DMS53 treated with DMSO at 0.1 percent for 48 hours (cell line): ENCODE results near the gene UMODL1.
"Not testable (repeated sequence)": the region's sequence is repeated elsewhere in the genome, so short reads cannot be mapped to it uniquely, and the experiment has no call there.

Source experiments
- DNase-seq: peaks from one replicate; lab custom pipeline; 2025; ENCODE audit not compliant: unreplicated experiment; lab: John Stamatoyannopoulos, UW

The UMODL1 gene

GRCh38 chr21:42113926-42114409 lies 42.9 kb downstream of the UMODL1 start:
- DNase-seq = no peak

DNA sequence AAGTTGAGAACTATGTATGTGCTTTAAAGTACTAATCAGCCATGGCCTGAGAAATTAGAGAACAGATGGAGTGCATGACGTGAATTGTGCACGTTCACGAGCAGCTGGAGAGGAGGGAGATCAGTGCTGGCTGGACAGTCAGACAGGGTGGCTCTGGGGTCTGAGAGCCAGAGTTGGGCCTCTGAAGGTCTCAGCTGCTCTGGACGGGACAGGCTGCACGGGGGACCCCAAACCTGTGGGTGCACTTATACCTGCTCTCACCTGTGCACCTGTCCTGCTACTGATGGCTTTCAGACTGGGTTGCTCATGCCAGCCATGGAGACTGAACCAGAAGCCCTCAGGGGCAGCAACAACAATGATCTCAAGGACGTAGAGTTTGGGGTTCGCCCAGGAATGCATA lies 43.5 kb downstream of the UMODL1 start:
- DNase-seq = no peak

DNA sequence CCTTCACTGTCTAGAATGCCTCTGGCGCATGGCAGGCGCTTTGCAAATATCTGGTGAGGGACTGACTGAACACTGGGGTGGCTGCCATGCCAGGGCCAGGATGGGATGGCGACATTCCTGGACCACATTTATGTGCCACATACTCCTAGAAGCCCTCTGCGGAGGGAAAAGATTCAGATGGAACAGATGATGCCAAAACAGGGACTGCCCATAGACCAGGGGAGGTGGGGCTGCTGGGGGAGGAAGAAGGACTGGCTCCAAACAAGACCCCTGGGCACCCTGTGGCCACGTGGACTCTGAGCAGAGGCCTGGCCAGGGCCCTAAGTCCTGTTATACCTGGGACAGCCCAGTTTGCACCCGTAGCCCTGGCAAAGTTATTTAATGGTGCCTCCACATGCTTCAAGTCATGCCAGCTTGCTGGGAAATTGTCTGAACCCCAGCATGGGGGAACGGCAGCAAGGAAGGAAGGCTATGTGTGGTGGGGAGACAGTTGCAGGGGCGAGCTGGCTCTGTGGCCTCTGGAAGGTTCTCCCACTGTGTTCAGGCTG lies 44.1 kb downstream of the UMODL1 start:
- no peak for DNase-seq

GRCh38 chr21:42116551-42116950 lies 45.4 kb downstream of the UMODL1 start:
- DNase-seq = not testable (repeated sequence)

GRCh38 chr21:42117229-42117966 lies 46.3 kb downstream of the UMODL1 start:
- DNase-seq = peak; percentile 53

DNA sequence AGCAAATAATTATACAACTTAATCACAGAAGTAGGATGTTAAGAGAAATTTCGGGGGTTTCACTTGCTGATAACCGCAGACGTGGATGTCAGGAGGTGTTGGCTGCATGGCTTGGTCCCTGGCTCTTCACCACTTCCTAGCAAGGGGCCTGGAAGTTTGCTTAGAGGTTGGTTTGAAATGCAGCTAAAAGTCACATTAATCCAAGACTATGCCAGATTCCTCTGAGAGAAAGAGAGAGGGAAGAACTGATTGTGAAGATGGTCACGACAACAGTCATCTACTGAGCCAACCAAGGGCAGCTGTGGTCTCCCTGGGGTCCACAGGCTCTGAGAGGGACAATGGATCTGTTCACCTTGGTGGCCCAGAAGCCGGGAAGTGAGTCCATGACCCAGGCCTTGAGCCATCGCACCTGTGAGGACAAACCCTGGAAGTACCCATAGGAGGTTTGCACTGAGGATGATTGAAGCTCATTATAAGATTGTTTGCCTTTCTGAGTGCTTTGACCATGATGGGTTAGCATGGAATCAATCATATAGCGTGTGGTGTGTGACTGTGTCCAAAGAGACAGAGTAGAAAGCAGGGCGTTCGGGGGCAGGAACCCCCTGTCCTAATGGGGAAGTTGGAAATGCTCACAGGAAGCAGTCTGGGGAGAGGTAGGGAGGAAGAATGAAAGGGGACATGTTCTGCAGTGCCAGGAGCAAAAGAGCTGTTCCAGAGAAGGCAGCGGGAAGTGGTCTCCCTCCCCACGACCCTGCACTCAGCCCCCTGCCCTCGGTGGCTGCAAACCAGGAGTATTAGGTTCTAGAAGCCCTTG lies 47.1 kb downstream of the UMODL1 start:
- no peak for DNase-seq

DNA sequence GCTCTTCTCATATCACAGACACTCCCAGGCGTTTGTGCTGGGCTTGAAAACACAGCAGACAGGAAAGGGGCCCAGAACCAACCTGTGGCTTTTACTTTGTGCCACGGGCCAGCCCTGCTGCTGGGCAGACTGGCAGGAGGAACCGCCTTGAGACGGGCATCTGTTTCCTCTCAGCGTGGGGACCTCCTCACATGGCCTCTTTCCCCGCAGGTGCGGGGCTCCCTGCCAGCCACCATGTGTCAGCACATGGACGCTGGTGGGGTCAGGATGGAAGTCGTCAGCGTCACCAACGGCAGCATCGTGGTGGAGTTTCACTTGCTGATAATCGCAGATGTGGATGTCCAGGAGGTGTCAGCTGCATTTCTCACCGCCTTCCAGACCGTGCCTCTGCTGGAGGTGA lies 47.8 kb downstream of the UMODL1 start:
- no peak for DNase-seq

- peak; percentile 96 for DNase-seq
Observed at GRCh38 chr21:42120101-42120902, 49.2 kb downstream of the UMODL1 start.

GRCh38 chr21:42120903-42121535 lies 49.9 kb downstream of the UMODL1 start:
- DNase-seq = no peak

DNA sequence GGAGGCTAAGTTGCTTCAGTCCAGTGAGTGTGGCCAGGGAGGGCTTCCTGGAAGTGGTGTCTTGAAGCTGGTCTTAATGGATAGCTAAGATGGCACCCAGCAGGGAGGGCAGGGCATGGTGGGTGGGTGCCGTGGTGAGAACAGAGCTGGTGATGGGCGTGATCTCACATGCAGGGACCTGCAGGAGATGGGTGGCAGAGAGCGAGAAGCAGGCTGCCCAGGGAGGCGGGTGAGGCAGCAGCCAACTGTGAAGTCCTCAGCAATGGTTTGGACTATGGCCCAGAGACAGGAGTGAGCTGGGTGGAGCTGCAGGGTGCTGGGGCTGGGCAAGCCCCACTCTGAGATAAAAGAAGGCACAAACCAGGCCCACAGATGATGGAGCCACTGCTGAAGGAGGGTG lies 50.7 kb downstream of the UMODL1 start:
- DNase-seq = no peak

- no peak for DNase-seq
Observed at GRCh38 chr21:42122398-42122797, 51.3 kb downstream of the UMODL1 start.

- DNase-seq = no peak
Observed at GRCh38 chr21:42122808-42123207, 51.7 kb downstream of the UMODL1 start.

- no peak for DNase-seq
Observed at GRCh38 chr21:42123219-42123908, 52.2 kb downstream of the UMODL1 start.

- DNase-seq = no peak
Observed at GRCh38 chr21:42124081-42124480, 53.0 kb downstream of the UMODL1 start.

DNA sequence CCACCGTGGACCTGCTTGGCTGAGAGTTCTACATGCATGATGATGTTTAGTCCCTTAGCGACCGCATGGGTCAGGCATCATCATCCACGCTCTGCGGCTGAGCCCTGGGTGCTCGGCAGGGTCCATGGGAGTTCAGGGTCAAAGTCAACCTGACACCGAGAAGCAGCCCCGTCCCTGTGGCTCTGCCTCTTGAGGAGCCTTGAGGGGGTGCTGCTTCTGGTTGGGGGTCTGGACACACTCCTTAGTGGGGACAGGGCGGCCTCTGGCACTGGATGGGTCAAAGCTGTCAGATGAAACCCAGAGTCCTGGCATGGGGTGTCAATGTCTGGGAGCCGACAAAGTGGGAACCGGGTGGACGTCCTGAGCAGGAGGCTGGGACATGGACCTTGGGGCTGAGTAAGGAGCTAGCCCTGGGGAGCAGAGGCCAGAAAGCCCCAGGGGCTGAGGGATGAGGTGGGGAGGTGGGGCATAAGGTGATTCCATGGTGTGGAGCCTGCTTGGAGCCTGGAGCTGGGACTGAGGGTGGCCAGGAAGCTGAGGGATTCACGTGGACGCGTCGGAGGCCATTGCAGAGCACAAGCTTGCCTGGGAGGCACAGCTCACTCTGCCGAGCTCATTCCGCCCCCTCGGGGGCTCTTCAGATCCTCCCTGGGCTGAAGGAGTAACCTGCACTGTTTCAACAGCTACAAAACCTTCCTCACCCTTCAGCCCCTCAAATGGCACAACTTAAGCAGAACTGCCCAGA lies 53.9 kb downstream of the UMODL1 start:
- no peak for DNase-seq

DNA sequence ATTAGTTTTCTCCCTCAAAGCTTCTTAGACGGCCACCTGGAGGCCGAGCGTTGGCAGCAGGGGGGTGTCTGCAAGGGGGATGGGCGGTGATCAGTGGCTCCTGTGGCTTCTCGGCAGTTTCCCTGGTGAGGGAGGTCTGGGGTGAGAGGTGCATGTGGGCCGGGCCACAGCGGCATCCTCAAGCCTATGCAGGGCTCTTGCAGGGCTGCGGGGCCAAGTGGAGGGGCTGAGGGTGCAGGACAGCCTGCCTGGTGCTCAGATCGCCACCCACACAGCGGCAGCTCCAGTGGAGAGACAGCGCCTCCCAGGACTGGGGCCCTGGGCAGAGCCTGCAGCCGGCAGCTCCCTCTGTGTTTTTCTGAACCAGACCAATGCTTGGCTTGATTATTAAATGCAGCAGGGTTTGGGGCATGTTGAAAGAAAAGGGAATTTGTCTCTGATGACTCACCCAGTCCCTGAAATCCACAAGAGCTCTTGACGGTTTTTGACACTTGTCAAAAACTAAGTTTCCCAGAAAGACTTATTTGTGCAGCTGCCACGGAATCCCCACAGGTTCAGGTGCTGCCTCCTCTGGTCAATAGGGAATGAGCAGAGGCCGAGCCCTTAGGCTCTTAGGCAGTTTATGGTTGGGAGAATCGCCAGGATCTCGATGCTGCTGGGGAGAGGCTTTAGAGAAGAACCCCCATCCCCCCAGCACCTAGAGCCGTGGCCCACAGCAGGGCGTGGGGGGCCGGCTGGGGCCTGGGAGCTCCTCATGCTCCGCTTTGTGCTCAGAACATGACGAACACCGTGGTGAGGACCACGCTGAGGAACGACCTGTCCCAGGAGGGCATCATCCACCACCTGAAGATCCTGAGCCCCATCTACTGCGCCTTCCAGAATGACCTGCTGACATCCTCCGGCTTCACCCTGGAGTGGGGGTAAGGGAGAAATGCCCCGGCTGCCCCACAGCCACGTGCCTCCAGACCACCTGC lies 54.7 kb downstream of the UMODL1 start:
- DNase-seq = peak; percentile 63

DNA sequence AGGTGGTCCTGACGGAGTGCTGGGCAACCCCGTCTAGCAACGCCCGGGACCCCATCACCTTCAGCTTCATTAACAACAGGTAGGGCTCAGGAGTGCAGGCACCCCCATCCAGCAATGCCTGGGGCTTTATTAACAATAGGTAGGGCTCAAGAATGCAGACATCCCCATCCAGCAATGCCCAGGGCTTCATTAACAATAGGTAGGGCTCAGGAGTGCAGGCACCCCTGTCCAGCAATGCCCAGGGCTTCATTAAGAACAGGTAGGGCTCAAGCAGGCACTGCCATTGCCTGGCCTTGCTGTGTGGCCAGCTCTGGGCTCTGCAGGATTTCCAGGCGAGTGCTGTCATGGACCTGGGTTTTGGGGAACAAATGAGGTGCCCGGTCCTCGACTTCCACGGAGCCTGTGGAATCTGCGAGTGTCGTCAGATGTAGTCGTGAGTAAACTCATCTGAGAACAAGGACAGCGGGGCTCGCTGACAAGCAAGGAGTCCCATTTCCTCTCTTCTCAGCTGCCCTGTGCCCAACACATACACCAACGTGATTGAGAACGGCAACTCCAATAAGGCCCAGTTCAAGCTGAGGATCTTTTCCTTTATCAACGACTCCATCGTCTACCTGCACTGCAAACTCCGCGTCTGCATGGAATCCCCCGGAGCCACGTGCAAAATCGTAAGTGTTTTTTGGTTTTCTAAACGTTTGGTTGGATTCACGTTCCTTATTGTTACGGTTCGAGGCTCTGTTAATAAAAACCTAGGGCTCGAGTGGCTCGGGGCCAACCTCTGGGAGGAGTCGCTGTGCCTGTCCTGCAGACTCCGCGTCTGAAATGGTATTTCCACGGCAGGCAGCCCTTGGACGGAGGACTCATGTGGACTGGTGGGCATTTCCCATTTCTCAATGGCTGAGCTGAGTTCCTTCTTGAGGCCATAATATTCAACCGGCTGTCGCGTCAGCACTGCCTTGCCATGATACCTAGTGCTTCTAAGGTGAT lies 56.3 kb downstream of the UMODL1 start:
- no peak for DNase-seq
